ENCODE measurements around the gene NDUFB2. TPM values are rescaled to one million over a fixed set of nuclear protein-coding genes. Genes with fewer than 3 reads are reported as not detected.

Gene NDUFB2
- polyA plus RNA-seq, 1 donor from 2014 or later, result 745 TPM

- TF ChIP-seq EZH2 (IDR thresholded peaks at IDR 0.05; ENCODE audit: borderline replicate concordance, insufficient read depth, low read length, poor library complexity, severe bottlenecking), result no peak
- Histone ChIP-seq H3K4me3 (ENCODE audit: low read length) (no peak overlapping the region), H2AFZ (ENCODE audit: low read depth, low read length) (no peak overlapping the region), H4K20me1 (ENCODE audit: insufficient read depth) (no peaks in the 10 kb centered on the region), H3F3A (ENCODE audit: insufficient read depth, low read length, poor library complexity, severe bottlenecking) (no peaks in the 10 kb centered on the region), H3K9ac (ENCODE audit: low read length) (no peak overlapping the region), H3K79me2 (replicated peaks; ENCODE audit: insufficient read depth, low read length) (no peaks in the 10 kb centered on the region), H3K4me2 (ENCODE audit: low read length) (no peak overlapping the region), H3K9me3 (ENCODE audit: low read length) (no peaks in the 10 kb centered on the region), H3K27ac (ENCODE audit: low read length) (no peak overlapping the region), H3K36me3 (ENCODE audit: insufficient read depth, low read length) (peaks cover 12% of the 10 kb centered on the region), H3K27me3 (ENCODE audit: insufficient read depth, low read depth, low read length) (no peaks in the 10 kb centered on the region), H3K9me2 (ENCODE audit: insufficient read depth, low read length) (no peaks in the 10 kb centered on the region)
Measured at GRCh38 chr7:140744005-140744404, 47.5 kb downstream of the NDUFB2 start.

GRCh38 chr7:140745266-140746058 is 49.0 kb downstream of the NDUFB2 start:
- Histone ChIP-seq H3F3A (ENCODE audit: insufficient read depth, low read length, poor library complexity, severe bottlenecking) (no peaks in the 10 kb centered on the region), H3K36me3 (ENCODE audit: insufficient read depth, low read length) (peaks cover 12% of the 10 kb centered on the region), H3K9me2 (ENCODE audit: insufficient read depth, low read length) (no peaks in the 10 kb centered on the region), H4K20me1 (ENCODE audit: insufficient read depth) (no peaks in the 10 kb centered on the region), H3K27me3 (ENCODE audit: insufficient read depth, low read depth, low read length) (no peaks in the 10 kb centered on the region), H3K4me3 (ENCODE audit: low read length) (no peak overlapping the region), H2AFZ (ENCODE audit: low read depth, low read length) (no peak overlapping the region), H3K9ac (ENCODE audit: low read length) (no peak overlapping the region), H3K79me2 (replicated peaks; ENCODE audit: insufficient read depth, low read length) (no peaks in the 10 kb centered on the region), H3K4me2 (ENCODE audit: low read length) (no peak overlapping the region), H3K27ac (ENCODE audit: low read length) (no peak overlapping the region), H3K9me3 (ENCODE audit: low read length) (no peaks in the 10 kb centered on the region)
- TF ChIP-seq MXI1 (conservative IDR thresholded peaks at IDR 0.05; ENCODE audit: poor library complexity, severe bottlenecking) (no peak), EZH2 (IDR thresholded peaks at IDR 0.05; ENCODE audit: borderline replicate concordance, insufficient read depth, low read length, poor library complexity, severe bottlenecking) (no peak), CTCF (IDR thresholded peaks at IDR 0.05; ENCODE audit: poor library complexity, severe bottlenecking) (no peak), POLR2AphosphoS5 (IDR thresholded peaks at IDR 0.05) (no peak), RAD21 (conservative IDR thresholded peaks at IDR 0.05) (no peak), TAF1 (IDR thresholded peaks at IDR 0.05; ENCODE audit: low read depth) (no peak), EP300 (conservative IDR thresholded peaks at IDR 0.05; ENCODE audit: poor library complexity, severe bottlenecking) (no peak), SMC3 (conservative IDR thresholded peaks at IDR 0.05; ENCODE audit: poor library complexity) (no peak)
- TF ChIP-seq, protein P1, sequence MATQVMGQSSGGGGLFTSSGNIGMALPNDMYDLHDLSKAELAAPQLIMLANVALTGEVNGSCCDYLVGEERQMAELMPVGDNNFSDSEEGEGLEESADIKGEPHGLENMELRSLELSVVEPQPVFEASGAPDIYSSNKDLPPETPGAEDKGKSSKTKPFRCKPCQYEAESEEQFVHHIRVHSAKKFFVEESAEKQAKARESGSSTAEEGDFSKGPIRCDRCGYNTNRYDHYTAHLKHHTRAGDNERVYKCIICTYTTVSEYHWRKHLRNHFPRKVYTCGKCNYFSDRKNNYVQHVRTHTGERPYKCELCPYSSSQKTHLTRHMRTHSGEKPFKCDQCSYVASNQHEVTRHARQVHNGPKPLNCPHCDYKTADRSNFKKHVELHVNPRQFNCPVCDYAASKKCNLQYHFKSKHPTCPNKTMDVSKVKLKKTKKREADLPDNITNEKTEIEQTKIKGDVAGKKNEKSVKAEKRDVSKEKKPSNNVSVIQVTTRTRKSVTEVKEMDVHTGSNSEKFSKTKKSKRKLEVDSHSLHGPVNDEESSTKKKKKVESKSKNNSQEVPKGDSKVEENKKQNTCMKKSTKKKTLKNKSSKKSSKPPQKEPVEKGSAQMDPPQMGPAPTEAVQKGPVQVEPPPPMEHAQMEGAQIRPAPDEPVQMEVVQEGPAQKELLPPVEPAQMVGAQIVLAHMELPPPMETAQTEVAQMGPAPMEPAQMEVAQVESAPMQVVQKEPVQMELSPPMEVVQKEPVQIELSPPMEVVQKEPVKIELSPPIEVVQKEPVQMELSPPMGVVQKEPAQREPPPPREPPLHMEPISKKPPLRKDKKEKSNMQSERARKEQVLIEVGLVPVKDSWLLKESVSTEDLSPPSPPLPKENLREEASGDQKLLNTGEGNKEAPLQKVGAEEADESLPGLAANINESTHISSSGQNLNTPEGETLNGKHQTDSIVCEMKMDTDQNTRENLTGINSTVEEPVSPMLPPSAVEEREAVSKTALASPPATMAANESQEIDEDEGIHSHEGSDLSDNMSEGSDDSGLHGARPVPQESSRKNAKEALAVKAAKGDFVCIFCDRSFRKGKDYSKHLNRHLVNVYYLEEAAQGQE (IDR thresholded peaks at IDR 0.05; ENCODE audit: borderline replicate concordance), result no peak

All from neural cell (in vitro differentiated cells).